Fibroblast of lung (primary cell): ENCODE results near the gene LGALS4. TPM values are rescaled to one million over a fixed set of nuclear protein-coding genes. Genes with fewer than 3 reads are reported as not detected.
"Not testable (repeated sequence)": the region's sequence is repeated elsewhere in the genome, so short reads cannot be mapped to it uniquely, and the experiment has no call there.

ENCODE experiments used
- DNase-seq, 2 donors: peaks; one replicate each; pipeline versions ENCODE4 v3.0.0 to v3.0.0-alpha.2; 2010; ENCODE audit warnings: low read depth in 2 of 2
- H2AFZ ChIP-seq: 2 replicates; pipeline ENCODE4 v1.5.1; 2012; ENCODE audit warnings: low read length, control low read depth, inconsistent platforms
- H3K27ac ChIP-seq: 2 replicates; pipeline ENCODE4 v1.5.1; 2011; ENCODE audit warnings: low read length, control low read depth; ENCODE audit not compliant: insufficient read depth
- H3K27me3 ChIP-seq: 2 replicates; pipeline ENCODE4 v1.5.1; 2011; ENCODE audit warnings: mild to moderate bottlenecking, low read length; ENCODE audit not compliant: control insufficient read depth, insufficient read depth
- H3K36me3 ChIP-seq: 2 replicates; pipeline ENCODE4 v1.5.1; 2011; ENCODE audit warnings: low read length; ENCODE audit not compliant: control insufficient read depth, insufficient read depth
- H3K4me1 ChIP-seq: 2 replicates; pipeline ENCODE4 v1.5.1; 2011; ENCODE audit warnings: low read length; ENCODE audit not compliant: control insufficient read depth, insufficient read depth; ENCODE audit errors: extremely low read depth
- H3K4me2 ChIP-seq: 2 replicates; pipeline ENCODE4 v1.5.1; 2011; ENCODE audit warnings: low read length, control low read depth; ENCODE audit not compliant: insufficient read depth; ENCODE audit errors: extremely low read depth
- H3K4me3 ChIP-seq, 4 experiments: fragments of 200-600 bp in 1 of 4; sonication (generic) in 1 of 4; replicated peaks in 1 of 4; 2 replicates each; pipeline ENCODE4 v1.5.1; 2011 to 2016; ENCODE audit warnings: low read length in 4 of 4, low read depth in 3 of 4, mild to moderate bottlenecking in 3 of 4, control low read depth in 2 of 4, inconsistent platforms in 1 of 4, mixed read lengths in 1 of 4; ENCODE audit not compliant: insufficient read depth in 1 of 4; ENCODE audit errors: control extremely low read depth in 1 of 4
- H3K79me2 ChIP-seq: 2 replicates; pipeline ENCODE4 v1.5.1; 2012; ENCODE audit warnings: mild to moderate bottlenecking, low read length, inconsistent platforms; ENCODE audit not compliant: control insufficient read depth, insufficient read depth
- H3K9ac ChIP-seq: 2 replicates; pipeline ENCODE4 v1.5.1; 2011; ENCODE audit warnings: mild to moderate bottlenecking, low read length, control low read depth; ENCODE audit not compliant: insufficient read depth
- H3K9me3 ChIP-seq: 2 replicates; pipeline ENCODE4 v1.5.1; 2012; ENCODE audit warnings: low read depth, low read length; ENCODE audit not compliant: control insufficient read depth, insufficient read depth
- H4K20me1 ChIP-seq: 2 replicates; pipeline ENCODE4 v1.5.1; 2011; ENCODE audit warnings: low read length; ENCODE audit not compliant: control insufficient read depth, insufficient read depth; ENCODE audit errors: extremely low read depth
- EZH2 ChIP-seq: IDR thresholded peaks from 2 replicates; pipeline ENCODE4 v1.5.1; 2012; ENCODE audit warnings: low read length, control low read depth, mild to moderate bottlenecking; ENCODE audit errors: missing control alignments
- polyA plus RNA-seq, 2 donors: library from polyadenylated mRNA; depleted of rRNA in 1 of 2; stranded (reverse) in 1 of 2; unstranded in 1 of 2; fragments of >200 nt; gene quantifications; 2 replicates each; pipeline ENCODE4 v1.2.1, GENCODE V29; 2011 to 2012; ENCODE audit warnings: missing spikeins in 1 of 2
- total RNA-seq: library from RNA; depleted of rRNA; stranded (reverse); fragments of >200 nt; gene quantifications from 2 replicates; pipeline ENCODE4 v1.2.1, GENCODE V29; 2014
- TF ChIP-seq, protein P1 (sequence below), 2 donors: IDR thresholded peaks in 1 of 2; conservative IDR thresholded peaks in 1 of 2; 1 replicate in 1 of 2; 2 replicates in 1 of 2; pipeline ENCODE4 v1.5.1; 2011 to 2012; ENCODE audit warnings: low read length in 2 of 2, control low read depth in 1 of 2, inconsistent platforms in 1 of 2, low read depth in 1 of 2, mild to moderate bottlenecking in 1 of 2

LGALS4 gene
- total and polyA plus RNA-seq, 2 donors (not counting 1 experiment from before 2014, with no cell fraction given) = not detected

DNA sequence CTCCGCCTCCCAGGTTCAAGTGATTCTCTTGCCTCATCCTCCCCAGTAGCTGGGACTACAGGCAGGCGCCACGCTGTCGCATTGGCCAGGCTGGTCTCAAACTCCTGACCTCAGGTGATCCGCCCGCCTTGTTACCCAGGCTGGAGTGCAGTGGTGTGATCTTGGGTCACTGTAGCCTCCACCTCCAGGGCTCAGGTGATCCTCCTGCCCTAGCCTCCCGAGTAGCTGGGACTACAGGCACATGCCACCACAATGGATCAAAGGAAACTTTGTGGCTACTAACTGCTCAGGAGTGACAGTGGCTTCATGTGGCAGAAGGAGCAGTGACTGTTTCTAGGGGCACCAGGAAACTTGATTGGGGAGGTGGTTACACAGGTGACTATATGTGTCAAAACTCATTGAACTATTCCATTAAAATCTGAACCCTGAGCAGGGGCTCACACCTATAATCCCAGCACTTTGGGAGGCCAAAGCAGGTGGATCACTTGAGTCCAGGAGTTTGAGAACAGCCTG lies 27.5 kb downstream of the LGALS4 start:
- Histone ChIP-seq H4K20me1 (no peaks in the 10 kb centered on the region), H3K27me3 (no peaks in the 10 kb centered on the region), H3K9ac (no peak overlapping the region), H3K36me3 (no peaks in the 10 kb centered on the region), H2AFZ (no peak overlapping the region), H3K4me3 (no peak overlapping the region), H3K9me3 (no peaks in the 10 kb centered on the region), H3K27ac (no peak overlapping the region), H3K4me2 (no peak overlapping the region), H3K79me2 (no peaks in the 10 kb centered on the region), H3K4me1 (no peaks in the 10 kb centered on the region)
- no peak for DNase-seq
- TF ChIP-seq EZH2 = no peak
- TF ChIP-seq, protein P1, sequence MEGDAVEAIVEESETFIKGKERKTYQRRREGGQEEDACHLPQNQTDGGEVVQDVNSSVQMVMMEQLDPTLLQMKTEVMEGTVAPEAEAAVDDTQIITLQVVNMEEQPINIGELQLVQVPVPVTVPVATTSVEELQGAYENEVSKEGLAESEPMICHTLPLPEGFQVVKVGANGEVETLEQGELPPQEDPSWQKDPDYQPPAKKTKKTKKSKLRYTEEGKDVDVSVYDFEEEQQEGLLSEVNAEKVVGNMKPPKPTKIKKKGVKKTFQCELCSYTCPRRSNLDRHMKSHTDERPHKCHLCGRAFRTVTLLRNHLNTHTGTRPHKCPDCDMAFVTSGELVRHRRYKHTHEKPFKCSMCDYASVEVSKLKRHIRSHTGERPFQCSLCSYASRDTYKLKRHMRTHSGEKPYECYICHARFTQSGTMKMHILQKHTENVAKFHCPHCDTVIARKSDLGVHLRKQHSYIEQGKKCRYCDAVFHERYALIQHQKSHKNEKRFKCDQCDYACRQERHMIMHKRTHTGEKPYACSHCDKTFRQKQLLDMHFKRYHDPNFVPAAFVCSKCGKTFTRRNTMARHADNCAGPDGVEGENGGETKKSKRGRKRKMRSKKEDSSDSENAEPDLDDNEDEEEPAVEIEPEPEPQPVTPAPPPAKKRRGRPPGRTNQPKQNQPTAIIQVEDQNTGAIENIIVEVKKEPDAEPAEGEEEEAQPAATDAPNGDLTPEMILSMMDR (conservative IDR thresholded peaks at IDR 0.05 in 1 of 2, IDR thresholded peaks at IDR 0.05 in 1 of 2; ENCODE audit: low read depth in 1 of 2, low read length in 2 of 2) = no peak

DNA sequence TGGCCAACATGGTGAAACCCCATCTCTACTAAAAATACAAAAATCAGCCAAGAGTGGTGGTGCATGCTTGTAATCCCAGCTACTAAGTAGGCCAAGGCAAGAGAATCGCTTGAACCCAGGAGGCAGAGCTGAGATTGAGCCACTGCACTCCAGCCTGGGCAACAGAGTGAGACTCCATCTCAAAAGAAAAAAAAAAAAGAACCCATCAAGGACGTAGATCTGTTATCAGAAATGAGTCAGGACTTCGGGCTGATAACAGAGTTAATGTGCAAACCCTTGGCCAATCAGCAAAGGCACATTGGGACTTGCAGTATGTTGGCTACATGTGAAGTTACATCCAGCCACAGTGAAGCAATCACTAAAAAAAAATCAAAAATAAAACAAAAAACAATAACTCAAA lies 28.5 kb downstream of the LGALS4 start:
- no peaks in the 10 kb centered on the region for H3K36me3 ChIP-seq
- H2AFZ ChIP-seq = no peak overlapping the region
- H3K27me3 ChIP-seq = no peaks in the 10 kb centered on the region
- no peak overlapping the region for H3K27ac ChIP-seq
- peak; percentile 22 to 28 for DNase-seq
- no peak overlapping the region for H3K4me2 ChIP-seq
- no peaks in the 10 kb centered on the region for H3K9me3 ChIP-seq
- H3K4me1 ChIP-seq = no peaks in the 10 kb centered on the region
- no peaks in the 10 kb centered on the region for H3K79me2 ChIP-seq
- no peaks in the 10 kb centered on the region for H4K20me1 ChIP-seq
- no peak overlapping the region for H3K4me3 ChIP-seq
- TF ChIP-seq, protein P1 (conservative IDR thresholded peaks at IDR 0.05 in 1 of 2, IDR thresholded peaks at IDR 0.05 in 1 of 2; ENCODE audit: low read depth in 1 of 2, low read length in 2 of 2) = no peak
- no peak for TF ChIP-seq EZH2
- H3K9ac ChIP-seq = no peak overlapping the region

DNA sequence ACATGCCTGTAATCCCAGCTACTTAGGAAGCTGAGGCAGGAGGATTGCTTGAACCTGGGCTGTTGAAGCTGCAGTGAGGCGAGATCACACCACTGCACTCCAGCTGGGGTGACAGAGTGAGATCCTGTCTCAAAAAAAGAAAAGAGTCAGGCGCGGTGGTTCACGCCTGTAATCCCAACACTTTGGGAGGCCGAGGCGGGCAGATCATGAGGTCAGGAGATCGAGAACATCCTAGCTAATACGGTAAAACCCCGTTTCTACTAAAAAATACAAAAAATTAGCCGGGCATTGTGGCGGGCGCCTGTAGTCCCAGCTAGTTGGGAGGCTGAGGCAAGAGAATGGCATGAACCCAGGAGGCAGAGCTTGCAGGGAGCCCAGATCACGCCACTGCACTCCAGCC lies 30.5 kb downstream of the LGALS4 start:
- not testable (repeated sequence) for H2AFZ ChIP-seq, H3K4me2 ChIP-seq, H3K27me3 ChIP-seq, H3K79me2 ChIP-seq, H3K27ac ChIP-seq, H3K9ac ChIP-seq, H4K20me1 ChIP-seq, H3K4me3 ChIP-seq, H3K9me3 ChIP-seq, H3K4me1 ChIP-seq, DNase-seq, H3K36me3 ChIP-seq
